ENCODE measurements around the gene ISYNA1.

ISYNA1 gene

GRCh38 chr19:18430417-18431144 lies 7.4 kb downstream of the ISYNA1 start:
- DNase-seq: no peak

GRCh38 chr19:18429717-18430416 lies 8.1 kb downstream of the ISYNA1 start:
- DNase-seq: no peak

- DNase-seq: no peak
Observed at GRCh38 chr19:18428787-18429674, 8.9 kb downstream of the ISYNA1 start.

- no peak for DNase-seq
Observed at GRCh38 chr19:18428173-18428786, 9.7 kb downstream of the ISYNA1 start.

- DNase-seq: no peak
Observed at GRCh38 chr19:18427743-18428113, 10.2 kb downstream of the ISYNA1 start.

GRCh38 chr19:18427080-18427742 lies 10.7 kb downstream of the ISYNA1 start:
- DNase-seq: no peak

GRCh38 chr19:18426416-18426767 lies 11.5 kb downstream of the ISYNA1 start:
- no peak for DNase-seq

GRCh38 chr19:18425515-18426415 lies 12.2 kb downstream of the ISYNA1 start:
- no peak for DNase-seq

GRCh38 chr19:18424890-18425514 lies 12.9 kb downstream of the ISYNA1 start:
- DNase-seq: no peak

- no peak for DNase-seq
Observed at GRCh38 chr19:18424122-18424889, 13.6 kb downstream of the ISYNA1 start.

- no peak for DNase-seq
Observed at GRCh38 chr19:18423258-18424020, 14.5 kb downstream of the ISYNA1 start.

GRCh38 chr19:18422530-18423191 lies 15.3 kb downstream of the ISYNA1 start:
- no peak for DNase-seq

- DNase-seq: no peak
Observed at GRCh38 chr19:18421371-18421959, 16.5 kb downstream of the ISYNA1 start.

- DNase-seq: no peak
Observed at GRCh38 chr19:18420930-18421329, 17.0 kb downstream of the ISYNA1 start.

GRCh38 chr19:18419699-18420460 lies 18.1 kb downstream of the ISYNA1 start:
- no peak for DNase-seq

GRCh38 chr19:18419195-18419698 lies 18.7 kb downstream of the ISYNA1 start, which contains the start of gene SSBP4:
Gene SSBP4, plus strand, starts transcription at chr19:18419398. Its CDS starts 251 bp downstream, at chr19:18419649.
- peak; percentile 51 for DNase-seq

- no peak for DNase-seq
Observed at GRCh38 chr19:18418483-18419194, 19.3 kb downstream of the ISYNA1 start.

Data from NCI-H446 treated with DMSO at 0.1 percent for 48 hours (cell line).